ENCODE data around the gene SUSD2. TPM values are rescaled to one million over a fixed set of nuclear protein-coding genes. Genes with fewer than 3 reads are reported as not detected.

SUSD2 gene
- total RNA-seq, 2 donors from 2014 or later = 0.66 to 1.5 TPM

GRCh38 chr22:24146194-24146616 lies 35.1 kb upstream of the SUSD2 start:
- Mint-ChIP-seq H3K27me3 (no peaks in the 10 kb centered on the region), H3K36me3 (ENCODE audit: low read depth) (peaks cover 4% of the 10 kb centered on the region), H3K4me3 (no peak overlapping the region), H3K27ac (peak overlapping the region; percentile 65), H3K9me3 (no peaks in the 10 kb centered on the region), H3K4me1 (peaks cover 34% of the 10 kb centered on the region)
- no peak for ATAC-seq (replicated peaks)

GRCh38 chr22:24146791-24147353 lies 34.4 kb upstream of the SUSD2 start:
- H3K9me3 Mint-ChIP-seq = no peaks in the 10 kb centered on the region

DNA sequence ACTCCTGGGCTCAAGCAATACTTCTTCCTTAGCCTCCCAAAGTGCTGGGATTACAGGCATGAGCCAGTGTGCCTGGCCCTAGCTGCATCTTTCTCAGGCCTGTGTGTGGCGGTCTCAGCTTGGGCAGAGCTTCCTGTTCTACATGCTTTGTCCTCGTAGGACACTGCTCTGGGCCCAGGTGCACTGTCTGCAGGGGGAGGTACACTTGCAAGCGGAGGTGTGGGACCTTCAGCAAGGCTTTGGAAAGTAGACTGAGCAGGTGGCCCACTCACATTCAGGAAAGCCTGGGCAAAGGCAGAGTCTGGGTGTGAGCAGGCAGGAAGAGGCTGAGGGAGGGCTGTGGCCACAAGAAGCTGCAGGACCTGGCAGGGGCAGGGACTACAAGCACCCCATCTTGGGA lies 33.6 kb upstream of the SUSD2 start:
- Mint-ChIP-seq H3K9me3 (no peaks in the 10 kb centered on the region), H3K36me3 (ENCODE audit: low read depth) (peaks cover 4% of the 10 kb centered on the region), H3K4me3 (no peak overlapping the region), H3K27ac (peak overlapping the region; percentile 84), H3K4me1 (peaks cover 34% of the 10 kb centered on the region), H3K27me3 (no peaks in the 10 kb centered on the region)
- no peak for ATAC-seq (replicated peaks)

More at GRCh38 chr22:24146791-24147353, 34.4 kb upstream of the SUSD2 start:
- Mint-ChIP-seq H3K4me1 (peaks cover 33% of the 10 kb centered on the region), H3K36me3 (ENCODE audit: low read depth) (peaks cover 4% of the 10 kb centered on the region), H3K4me3 (no peak overlapping the region), H3K27me3 (no peaks in the 10 kb centered on the region), H3K27ac (peak overlapping the region; percentile 84)
- no peak for ATAC-seq (replicated peaks)

- peak overlapping the region; percentile 34 for H3K27ac Mint-ChIP-seq
- no peak for ATAC-seq (replicated peaks)
These were observed 32.8 kb upstream of the SUSD2 start for GRCh38 chr22:24148266-24149197.

DNA sequence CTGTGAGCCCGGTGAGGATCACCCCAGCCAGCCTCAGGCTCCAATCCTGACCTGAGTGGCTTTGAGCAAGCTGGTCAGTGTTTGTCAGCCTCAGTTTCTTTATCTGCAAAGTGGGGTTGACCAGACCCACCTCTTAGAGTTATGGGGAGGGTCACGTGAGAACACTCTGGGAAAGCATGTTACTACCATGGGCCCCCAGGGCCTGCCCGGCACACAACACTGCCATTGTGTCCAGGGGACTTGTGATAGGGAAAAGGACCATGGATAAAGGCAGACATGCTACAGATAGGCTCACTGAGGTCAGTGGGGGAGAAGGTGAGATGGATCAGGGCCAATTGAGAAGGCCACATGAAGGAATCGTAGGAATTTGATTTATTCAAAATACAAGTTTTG lies 32.1 kb upstream of the SUSD2 start:
- H3K4me3 Mint-ChIP-seq = no peak overlapping the region
- H3K4me1 Mint-ChIP-seq = peaks cover 38% of the 10 kb centered on the region
- no peaks in the 10 kb centered on the region for H3K27me3 Mint-ChIP-seq
- ATAC-seq (replicated peaks) = no peak
- no peaks in the 10 kb centered on the region for H3K9me3 Mint-ChIP-seq
- peak overlapping the region; percentile 34 for H3K27ac Mint-ChIP-seq
- peaks cover 4% of the 10 kb centered on the region for H3K36me3 Mint-ChIP-seq (ENCODE audit: low read depth)

More at GRCh38 chr22:24148266-24149197, 32.8 kb upstream of the SUSD2 start:
- Mint-ChIP-seq H3K27me3 (no peaks in the 10 kb centered on the region), H3K36me3 (ENCODE audit: low read depth) (peaks cover 4% of the 10 kb centered on the region), H3K9me3 (no peaks in the 10 kb centered on the region), H3K4me3 (no peak overlapping the region), H3K4me1 (peaks cover 31% of the 10 kb centered on the region)

DNA sequence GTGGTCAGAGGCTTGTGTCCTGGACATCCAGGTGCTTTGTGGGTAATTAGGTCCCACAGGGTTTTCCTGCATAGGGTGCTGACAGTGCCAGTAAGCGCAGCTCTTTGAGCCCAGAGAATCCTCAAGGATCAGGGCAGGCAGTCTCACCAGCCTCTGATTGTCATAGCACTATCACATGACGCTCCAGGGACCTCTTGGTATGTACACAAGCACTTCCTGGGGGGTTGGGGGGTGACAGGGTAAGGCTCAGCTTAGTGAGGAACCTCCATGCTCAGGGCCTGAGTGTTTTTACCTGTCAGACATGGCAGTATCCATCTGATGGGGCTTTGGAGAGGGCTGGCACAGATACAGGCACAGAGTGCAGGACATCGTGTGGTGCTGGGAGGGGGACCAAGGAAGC lies 27.9 kb upstream of the SUSD2 start:
- H3K4me3 Mint-ChIP-seq = peak overlapping the region; percentile 52
- H3K4me1 Mint-ChIP-seq = peaks cover 38% of the 10 kb centered on the region
- H3K9me3 Mint-ChIP-seq = no peaks in the 10 kb centered on the region
- no peaks in the 10 kb centered on the region for H3K27me3 Mint-ChIP-seq
- peak overlapping the region; percentile 39 for H3K27ac Mint-ChIP-seq
- H3K36me3 Mint-ChIP-seq (ENCODE audit: low read depth) = peaks cover 10% of the 10 kb centered on the region
- no peak for ATAC-seq (replicated peaks)

GRCh38 chr22:24153959-24154358 lies 27.3 kb upstream of the SUSD2 start:
- ATAC-seq (replicated peaks) = no peak
- peak overlapping the region; percentile 52 for H3K4me3 Mint-ChIP-seq
- H3K36me3 Mint-ChIP-seq (ENCODE audit: low read depth) = peaks cover 10% of the 10 kb centered on the region
- no peaks in the 10 kb centered on the region for H3K9me3 Mint-ChIP-seq
- no peaks in the 10 kb centered on the region for H3K27me3 Mint-ChIP-seq
- peaks cover 38% of the 10 kb centered on the region for H3K4me1 Mint-ChIP-seq
- peak overlapping the region; percentile 39 for H3K27ac Mint-ChIP-seq

GRCh38 chr22:24154826-24155225 lies 26.5 kb upstream of the SUSD2 start:
- H3K27ac Mint-ChIP-seq = peak overlapping the region; percentile 39
- peaks cover 6% of the 10 kb centered on the region for H3K36me3 Mint-ChIP-seq (ENCODE audit: low read depth)
- no peak for ATAC-seq (replicated peaks)
- H3K4me3 Mint-ChIP-seq = peak overlapping the region; percentile 52
- peaks cover 38% of the 10 kb centered on the region for H3K4me1 Mint-ChIP-seq
- H3K27me3 Mint-ChIP-seq = no peaks in the 10 kb centered on the region
- no peaks in the 10 kb centered on the region for H3K9me3 Mint-ChIP-seq

DNA sequence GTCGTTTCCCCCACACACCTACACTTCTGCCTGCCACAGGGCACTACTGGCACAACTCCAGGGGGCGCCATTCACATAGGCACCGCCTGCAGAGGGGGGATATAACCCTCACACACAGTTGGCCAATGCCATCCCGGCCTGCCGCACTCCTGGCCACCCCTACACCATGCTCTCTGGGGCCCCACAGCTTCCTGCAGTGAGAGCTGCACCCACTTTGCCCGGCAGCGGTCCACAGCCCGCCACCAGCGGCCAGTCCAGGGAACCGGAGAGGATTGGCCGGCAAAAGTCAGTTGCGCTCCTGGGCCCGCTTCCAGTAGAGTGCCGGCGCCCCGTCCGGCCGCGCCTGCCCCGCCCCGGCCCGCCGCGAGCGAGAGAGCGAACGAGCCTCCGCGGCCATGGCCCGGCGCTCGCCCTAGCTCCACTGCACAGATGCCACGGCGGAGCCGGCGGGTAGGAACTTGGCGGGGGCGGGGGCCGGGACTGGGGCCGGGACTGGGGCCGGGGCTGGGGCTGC lies 25.6 kb upstream of the SUSD2 start:
- peak overlapping the region; percentile 52 for H3K4me3 Mint-ChIP-seq
- H3K27me3 Mint-ChIP-seq = no peaks in the 10 kb centered on the region
- peaks cover 38% of the 10 kb centered on the region for H3K4me1 Mint-ChIP-seq
- H3K9me3 Mint-ChIP-seq = no peaks in the 10 kb centered on the region
- peak; percentile 58 for ATAC-seq (replicated peaks)
- no peak overlapping the region for H3K27ac Mint-ChIP-seq
- H3K36me3 Mint-ChIP-seq (ENCODE audit: low read depth) = peaks cover 6% of the 10 kb centered on the region

- Mint-ChIP-seq H3K36me3 (ENCODE audit: low read depth) (peaks cover 6% of the 10 kb centered on the region), H3K4me1 (peaks cover 38% of the 10 kb centered on the region), H3K4me3 (peak overlapping the region; percentile 85), H3K9me3 (no peaks in the 10 kb centered on the region), H3K27me3 (no peaks in the 10 kb centered on the region), H3K27ac (peak overlapping the region; percentile 81)
- peak; percentile 72 for ATAC-seq (replicated peaks)
These were observed 25.0 kb upstream of the SUSD2 start for GRCh38 chr22:24156141-24156912.

- peaks cover 6% of the 10 kb centered on the region for H3K36me3 Mint-ChIP-seq (ENCODE audit: low read depth)
- peak; percentile 74 for ATAC-seq (replicated peaks)
- no peaks in the 10 kb centered on the region for H3K9me3 Mint-ChIP-seq
- peak overlapping the region; percentile 85 for H3K4me3 Mint-ChIP-seq
- H3K27ac Mint-ChIP-seq = peak overlapping the region; percentile 81
- H3K27me3 Mint-ChIP-seq = no peaks in the 10 kb centered on the region
- H3K4me1 Mint-ChIP-seq = peaks cover 30% of the 10 kb centered on the region
These were observed 24.1 kb upstream of the SUSD2 start for GRCh38 chr22:24156913-24157821.

GRCh38 chr22:24157822-24158135 lies 23.5 kb upstream of the SUSD2 start:
- Mint-ChIP-seq H3K4me1 (peaks cover 30% of the 10 kb centered on the region), H3K27me3 (no peaks in the 10 kb centered on the region)
- no peak for ATAC-seq (replicated peaks)

DNA sequence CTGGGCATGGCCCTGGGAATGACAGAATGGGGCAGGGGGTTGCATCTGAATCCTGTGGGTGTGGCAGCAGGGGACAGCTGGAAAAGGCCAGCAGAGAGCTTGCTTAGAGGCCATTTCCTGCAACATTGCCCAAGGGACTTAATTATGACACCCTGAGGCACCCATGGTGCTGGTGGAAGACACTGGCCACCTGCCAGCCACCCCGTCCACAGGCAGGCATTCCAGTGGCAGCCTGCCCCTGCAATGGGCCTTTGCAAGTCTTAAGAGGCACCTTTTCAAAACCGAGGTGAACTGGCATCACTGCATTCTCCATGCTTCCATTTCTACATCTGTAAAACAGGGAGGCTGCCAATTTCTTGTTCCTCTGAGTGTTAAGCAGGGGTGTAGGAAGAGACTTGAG lies 21.6 kb upstream of the SUSD2 start:
- Mint-ChIP-seq H3K4me3 (no peak overlapping the region), H3K27ac (no peak overlapping the region), H3K27me3 (no peaks in the 10 kb centered on the region), H3K4me1 (peaks cover 16% of the 10 kb centered on the region), H3K9me3 (no peaks in the 10 kb centered on the region), H3K36me3 (ENCODE audit: low read depth) (peaks cover 6% of the 10 kb centered on the region)
- no peak for ATAC-seq (replicated peaks)

More at GRCh38 chr22:24157822-24158135, 23.5 kb upstream of the SUSD2 start:
- Mint-ChIP-seq H3K9me3 (no peaks in the 10 kb centered on the region), H3K27ac (peak overlapping the region; percentile 81), H3K36me3 (ENCODE audit: low read depth) (peaks cover 6% of the 10 kb centered on the region), H3K4me3 (peak overlapping the region; percentile 85)

Measured in activated T-helper 17 cell treated with anti-CD3 and anti-CD28 coated beads, Interleukin-2, amount 50 U/mL, for 72 hours (primary cell).